Psoas muscle (tissue), 8 donors: ENCODE data around the gene CRYM. TPM values are rescaled to one million over a fixed set of nuclear protein-coding genes. Genes with fewer than 3 reads are reported as not detected.

Experiments used
- ATAC-seq, 4 donors: fragments of 200-7000 bp; cut with Tn5 transposase; one replicate each; pipeline ENCODE4 v1.9.1; 2020; ENCODE audit warnings: moderate library complexity in 3 of 4, mild to moderate bottlenecking in 2 of 4
- DNase-seq, 2 donors: peaks; one replicate each; pipeline ENCODE4 v3.0.0-alpha.2; 2020
- H3K27ac ChIP-seq: fragments of 200-600 bp; one replicate; pipeline ENCODE4 v1.8.0; 2022
- H3K27me3 ChIP-seq, 3 donors: fragments of 200-600 bp in 1 of 3; one replicate each; pipeline versions ENCODE4 v1.6.1 to v1.8.0; 2013 to 2022; ENCODE audit warnings: low read length in 2 of 3, mild to moderate bottlenecking in 2 of 3, moderate library complexity in 1 of 3; ENCODE audit not compliant: insufficient read depth in 3 of 3
- H3K36me3 ChIP-seq, 2 donors: fragments of 200-600 bp in 1 of 2; one replicate each; pipeline versions ENCODE4 v1.6.1 to v1.8.0; 2013 to 2022; ENCODE audit warnings: low read depth in 1 of 2, mild to moderate bottlenecking in 1 of 2, moderate library complexity in 1 of 2; ENCODE audit not compliant: insufficient read depth in 1 of 2
- H3K4me1 ChIP-seq: fragments of 200-600 bp; one replicate; pipeline ENCODE4 v1.8.0; 2022
- H3K4me3 ChIP-seq: fragments of 200-600 bp; one replicate; pipeline ENCODE4 v1.8.0; 2022; ENCODE audit warnings: mild to moderate bottlenecking
- H3K9me3 ChIP-seq: fragments of 200-600 bp; one replicate; pipeline ENCODE4 v1.8.0; 2022
- CTCF ChIP-seq: fragments of 200-600 bp; IDR thresholded peaks from one replicate; pipeline ENCODE4 v1.8.0; 2022; ENCODE audit warnings: antibody characterized with exemption
- WGBS, 3 donors: extraction: QIAGEN DNeasy Blood & Tissue Kit; methylation state at CpG; one replicate each; pipeline versions ENCODE4 v1.1.6 to v1.1.7; 2013; 5-methylcytosine and 5-hydroxymethylcytosine counted together
- intact Hi-C, 2 donors: fragments of 100-400 bp; cut with DNase I; formaldehyde crosslinking; loops; one replicate each; pipeline versions ENCODE4 v1.11.0 to v1.14.2; 2022
- polyA plus RNA-seq, 3 donors: library from polyadenylated mRNA; stranded (reverse); fragments of 200-250 nt; gene quantifications; one replicate each; pipeline ENCODE4 v1.2.3, GENCODE V29; 2013
- total RNA-seq, 4 donors: library from RNA; stranded (reverse); fragmentation: NEBNext Ultra II Directional in 2 of 4; extraction: Animal tissue kit (Norgen Biotek cat#: 25700) in 2 of 4; gene quantifications; one replicate each; pipeline versions ENCODE4 v1.2.1 to v1.2.4, GENCODE V29; 2021 to 2023
- donor health status: healthy with polysubstance abuse.
- donor health status: DM: no; HTN: no; CAD: no; lungs with moderate emphysema.
- donor health status: Bipolar disorder and iron deficiency.
- donor health status: healthy.
- donor health status: DM: yes; HTN: yes; CAD: no.
- donor health status: DM: no; HTN: no; CAD: no.
- donor health status: DM: no; HTN: no; CAD: no.
- donor health status: DM: yes; HTN: yes; CAD: no.

The CRYM gene
- total and polyA plus RNA-seq, 7 donors = 0.25 to 33.4 (median 1.6) TPM

GRCh38 chr16:21285314-21285713 lies 7.2 kb upstream of the CRYM start:
- H3K27ac ChIP-seq = no peak overlapping the region
- no peaks in the 10 kb centered on the region for H3K9me3 ChIP-seq
- no peaks in the 10 kb centered on the region for H3K36me3 ChIP-seq
- ATAC-seq (no peak), DNase-seq (no peak)
- no peak overlapping the region for H3K4me3 ChIP-seq
- intact Hi-C loops = no loop called here
- no peaks in the 10 kb centered on the region for H3K4me1 ChIP-seq
- TF ChIP-seq CTCF = no peak
- WGBS, 3 donors = 28 to 33% (median 33%) methylated on average over 1 of the region's 1 CpG
- H3K27me3 ChIP-seq = peaks cover 0 to 37% (median 3%) of the 10 kb centered on the region in 3 donors

- ATAC-seq (no peak), DNase-seq (no peak)
- H3K36me3 ChIP-seq = no peaks in the 10 kb centered on the region
- WGBS, 3 donors = 85 to 88% (median 88%) methylated on average over 4 of the region's 4 CpGs
- peak overlapping the region; percentile 60 for H3K4me3 ChIP-seq
- intact Hi-C loops = no loop called here
- H3K9me3 ChIP-seq = no peaks in the 10 kb centered on the region
- TF ChIP-seq CTCF = no peak
- peaks cover 0 to 37% (median 3%) of the 10 kb centered on the region in 3 donors for H3K27me3 ChIP-seq
- H3K4me1 ChIP-seq = no peaks in the 10 kb centered on the region
- no peak overlapping the region for H3K27ac ChIP-seq
Observed at GRCh38 chr16:21284414-21284813, 6.3 kb upstream of the CRYM start.

- no peaks in the 10 kb centered on the region for H3K9me3 ChIP-seq
- WGBS, 3 donors = 4 to 5% (median 4%) methylated on average over 53 to 67 of the region's 67 CpGs
- no peaks in the 10 kb centered on the region for H3K4me1 ChIP-seq
- H3K36me3 ChIP-seq = no peaks in the 10 kb centered on the region
- peak; percentile 46 to 84 (median 64) for ATAC-seq
- H3K27me3 ChIP-seq = peaks cover 0 to 37% (median 3%) of the 10 kb centered on the region in 3 donors
- intact Hi-C loops = no loop called here
- no peak overlapping the region for H3K27ac ChIP-seq
- peak; percentile 45 to 49 for DNase-seq
- TF ChIP-seq CTCF = peak; percentile 20
- peak overlapping the region; percentile 60 for H3K4me3 ChIP-seq
Observed at GRCh38 chr16:21283521-21284289, 5.6 kb upstream of the CRYM start.

- no peak overlapping the region for H3K27ac ChIP-seq
- 73 to 75% (median 74%) methylated on average over 7 of the region's 7 CpGs for WGBS, 3 donors
- intact Hi-C loops = no loop called here
- no peak for TF ChIP-seq CTCF
- peaks cover 0 to 42% (median 0%) of the 10 kb centered on the region in 3 donors for H3K27me3 ChIP-seq
- ATAC-seq = no peak
- DNase-seq = no peak
- no peaks in the 10 kb centered on the region for H3K9me3 ChIP-seq
- peaks cover 4% of the 10 kb centered on the region for H3K4me1 ChIP-seq
- H3K36me3 ChIP-seq = no peaks in the 10 kb centered on the region
- H3K4me3 ChIP-seq = no peak overlapping the region
Observed at GRCh38 chr16:21281698-21282389, 3.8 kb upstream of the CRYM start.
